ENCODE results near the gene PLA2G2F.

The PLA2G2F gene

DNA sequence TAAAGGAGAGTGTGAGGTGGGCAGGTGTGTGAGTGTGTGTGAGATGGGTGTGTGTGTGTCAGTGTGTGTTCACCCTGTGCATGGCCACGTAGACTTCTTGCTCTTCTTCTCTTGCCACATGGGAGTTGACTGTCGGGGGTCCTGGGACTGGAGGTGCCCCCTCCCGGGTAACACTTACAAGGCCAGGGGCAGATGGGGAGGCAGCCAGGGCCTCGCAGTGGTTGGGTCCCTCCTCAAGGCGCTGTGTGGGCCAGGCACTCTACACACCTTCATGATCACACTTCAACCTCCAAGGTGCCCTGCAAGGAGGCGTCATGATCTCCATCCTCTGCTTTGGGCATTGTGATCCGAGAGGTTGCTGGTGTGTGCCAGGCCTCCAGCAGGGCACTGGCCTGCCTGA lies 2.3 kb downstream of the PLA2G2F start:
- no peak overlapping the region for H3K4me3 ChIP-seq (ENCODE audit: low read depth, low read length)
- TF ChIP-seq, protein P1, sequence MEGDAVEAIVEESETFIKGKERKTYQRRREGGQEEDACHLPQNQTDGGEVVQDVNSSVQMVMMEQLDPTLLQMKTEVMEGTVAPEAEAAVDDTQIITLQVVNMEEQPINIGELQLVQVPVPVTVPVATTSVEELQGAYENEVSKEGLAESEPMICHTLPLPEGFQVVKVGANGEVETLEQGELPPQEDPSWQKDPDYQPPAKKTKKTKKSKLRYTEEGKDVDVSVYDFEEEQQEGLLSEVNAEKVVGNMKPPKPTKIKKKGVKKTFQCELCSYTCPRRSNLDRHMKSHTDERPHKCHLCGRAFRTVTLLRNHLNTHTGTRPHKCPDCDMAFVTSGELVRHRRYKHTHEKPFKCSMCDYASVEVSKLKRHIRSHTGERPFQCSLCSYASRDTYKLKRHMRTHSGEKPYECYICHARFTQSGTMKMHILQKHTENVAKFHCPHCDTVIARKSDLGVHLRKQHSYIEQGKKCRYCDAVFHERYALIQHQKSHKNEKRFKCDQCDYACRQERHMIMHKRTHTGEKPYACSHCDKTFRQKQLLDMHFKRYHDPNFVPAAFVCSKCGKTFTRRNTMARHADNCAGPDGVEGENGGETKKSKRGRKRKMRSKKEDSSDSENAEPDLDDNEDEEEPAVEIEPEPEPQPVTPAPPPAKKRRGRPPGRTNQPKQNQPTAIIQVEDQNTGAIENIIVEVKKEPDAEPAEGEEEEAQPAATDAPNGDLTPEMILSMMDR (IDR thresholded peaks at IDR 0.05; ENCODE audit: control insufficient read depth, extremely low read depth, insufficient read depth): no peak
- DNase-seq (ENCODE audit: low read depth): no peak

DNA sequence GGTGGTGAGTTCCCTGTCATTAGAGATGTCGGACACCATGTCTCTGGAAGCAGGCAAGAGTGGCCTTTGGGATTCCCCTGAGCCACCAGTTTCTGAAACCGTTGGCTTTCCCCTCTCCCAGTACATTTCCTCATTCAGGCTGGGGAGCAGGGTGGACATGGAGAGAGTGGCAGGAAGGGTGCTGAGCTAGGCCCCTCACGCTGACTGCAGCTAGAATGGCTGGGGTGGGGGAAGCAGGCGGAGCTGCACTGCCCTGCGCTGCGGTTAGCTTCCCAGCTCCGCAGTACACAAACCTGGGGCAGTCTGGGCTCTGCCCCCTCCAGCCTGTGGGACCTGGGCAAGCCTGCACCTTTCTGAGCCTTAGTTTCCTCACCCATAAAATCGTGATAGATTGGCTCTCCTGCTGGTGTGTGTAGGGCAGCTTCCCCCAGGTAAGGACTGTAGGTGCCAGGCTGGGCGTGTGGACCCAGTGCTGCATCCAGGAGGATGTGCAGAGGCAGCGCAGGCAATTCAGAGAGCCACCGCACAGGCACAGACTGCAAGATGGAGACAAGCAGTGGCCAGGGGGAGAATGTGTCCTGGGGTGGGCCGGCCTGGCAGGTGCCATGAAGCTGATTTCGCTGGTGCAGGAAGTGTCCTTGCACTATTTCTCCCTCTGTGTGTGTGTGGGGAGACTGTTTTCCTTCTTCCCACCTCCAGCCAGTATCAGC lies 3.0 kb downstream of the PLA2G2F start:
- no peak for DNase-seq (ENCODE audit: low read depth)
- no peak overlapping the region for H3K4me3 ChIP-seq (ENCODE audit: low read depth, low read length)
- TF ChIP-seq, protein P1 (IDR thresholded peaks at IDR 0.05; ENCODE audit: control insufficient read depth, extremely low read depth, insufficient read depth): no peak

DNA sequence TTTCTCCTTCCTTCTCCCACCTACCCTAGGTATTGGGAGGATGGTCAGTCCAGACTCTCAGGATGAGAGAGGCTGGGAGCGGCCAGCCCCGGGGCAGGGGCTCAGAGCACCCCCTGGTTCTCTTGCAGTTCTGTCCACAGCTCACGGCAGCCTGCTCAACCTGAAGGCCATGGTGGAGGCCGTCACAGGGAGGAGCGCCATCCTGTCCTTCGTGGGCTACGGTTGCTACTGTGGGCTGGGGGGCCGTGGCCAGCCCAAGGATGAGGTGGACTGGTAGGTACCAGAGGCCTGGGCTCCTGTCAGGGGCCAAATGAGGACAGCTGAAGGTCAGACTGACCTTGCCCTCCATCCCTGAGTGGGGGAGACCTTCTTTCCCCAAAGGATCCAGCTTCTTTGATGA lies 4.2 kb downstream of the PLA2G2F start:
- H3K4me3 ChIP-seq (ENCODE audit: low read depth, low read length): no peak overlapping the region
- no peak for DNase-seq (ENCODE audit: low read depth)
- TF ChIP-seq, protein P1 (IDR thresholded peaks at IDR 0.05; ENCODE audit: control insufficient read depth, extremely low read depth, insufficient read depth): no peak

- TF ChIP-seq, protein P1 (IDR thresholded peaks at IDR 0.05; ENCODE audit: control insufficient read depth, extremely low read depth, insufficient read depth): no peak
- no peak overlapping the region for H3K4me3 ChIP-seq (ENCODE audit: low read depth, low read length)
- DNase-seq (ENCODE audit: low read depth): no peak
Measured at GRCh38 chr1:20143734-20144565, 4.8 kb downstream of the PLA2G2F start.

- DNase-seq (ENCODE audit: low read depth): no peak
- TF ChIP-seq, protein P1 (IDR thresholded peaks at IDR 0.05; ENCODE audit: control insufficient read depth, extremely low read depth, insufficient read depth): no peak
- no peak overlapping the region for H3K4me3 ChIP-seq (ENCODE audit: low read depth, low read length)
Measured at GRCh38 chr1:20147846-20148570, 8.9 kb downstream of the PLA2G2F start.

- H3K4me3 ChIP-seq (ENCODE audit: low read depth, low read length): no peak overlapping the region
- TF ChIP-seq, protein P1 (IDR thresholded peaks at IDR 0.05; ENCODE audit: control insufficient read depth, extremely low read depth, insufficient read depth): no peak
- DNase-seq (ENCODE audit: low read depth): no peak
Measured at GRCh38 chr1:20148571-20149500, 9.7 kb downstream of the PLA2G2F start.

Measured in LNCaP clone FGC (cell line).